B cell (primary cell): ENCODE data around the gene SLC24A3. TPM values are rescaled to one million over a fixed set of nuclear protein-coding genes. Genes with fewer than 3 reads are reported as not detected.

Experiments
- ATAC-seq: fragments of 200-7000 bp; cut with Tn5 transposase; one replicate; pipeline ENCODE4 v1.10.0; 2021; ENCODE audit warnings: low read depth, mild to moderate bottlenecking, moderate number of reproducible peaks, moderate library complexity
- CTCF ChIA-PET: fragments of 350-600 bp; sonication (Branson Sonifier 250); formaldehyde crosslinking; loops from one replicate; lab custom pipeline; 2021; ENCODE audit warnings: antibody characterized with exemption, inconsistent platforms; lab: Charles Lee
- POLR2A ChIA-PET: fragments of 350-600 bp; sonication (Branson Sonifier 250); formaldehyde crosslinking; loops from one replicate; lab custom pipeline; 2021; ENCODE audit warnings: antibody characterized with exemption; lab: Charles Lee
- DNase-seq: peaks from one replicate; pipeline ENCODE4 v3.0.0; 2013
- H2AFZ ChIP-seq: 2 replicates; pipeline ENCODE4 v1.6.1; 2012; ENCODE audit warnings: mild to moderate bottlenecking, low read depth, low read length; ENCODE audit not compliant: insufficient read depth, poor library complexity, severe bottlenecking
- H3K27ac ChIP-seq, 2 donors: 1 replicate in 1 of 2; 2 replicates in 1 of 2; pipeline ENCODE4 v1.5.1; 2012 to 2013; ENCODE audit warnings: low read length in 2 of 2, mild to moderate bottlenecking in 2 of 2, moderate library complexity in 1 of 2
- H3K27me3 ChIP-seq, 4 experiments: fragments of 200-600 bp in 1 of 4; sonication (generic) in 1 of 4; replicated peaks in 1 of 4; 1 replicate in 2 of 4; 2 replicates in 2 of 4; pipeline versions ENCODE4 v1.6.1 to v1.7.0; 2013 to 2016; ENCODE audit warnings: low read length in 3 of 4, mild to moderate bottlenecking in 2 of 4, mixed read lengths in 1 of 4, moderate library complexity in 1 of 4; ENCODE audit not compliant: insufficient read depth in 4 of 4, control insufficient read depth in 3 of 4; ENCODE audit errors: control extremely low read depth in 1 of 4
- H3K36me3 ChIP-seq, 2 experiments: replicated peaks in 1 of 2; 1 replicate in 1 of 2; 2 replicates in 1 of 2; pipeline versions ENCODE4 v1.6.1 to v1.7.1; 2013; ENCODE audit warnings: low read length in 1 of 2; ENCODE audit not compliant: insufficient read depth in 2 of 2, control insufficient read depth in 1 of 2; ENCODE audit errors: control extremely low read depth in 1 of 2, extremely low read depth in 1 of 2
- H3K4me1 ChIP-seq, 2 donors: fragments of 200-600 bp in 1 of 2; sonication (generic) in 1 of 2; 1 replicate in 1 of 2; 2 replicates in 1 of 2; pipeline versions ENCODE4 v1.5.1 to v1.6.1; 2013 to 2017; ENCODE audit warnings: low read length in 2 of 2; ENCODE audit not compliant: control insufficient read depth in 2 of 2, insufficient read depth in 2 of 2
- H3K4me2 ChIP-seq: replicated peaks from 2 replicates; pipeline ENCODE3; 2012; ENCODE audit warnings: mild to moderate bottlenecking, low read depth, low read length; ENCODE audit not compliant: poor library complexity, severe bottlenecking
- H3K4me3 ChIP-seq, 5 experiments: fragments of 200-600 bp in 1 of 5; sonication (generic) in 1 of 5; 1 replicate in 3 of 5; 2 replicates in 2 of 5; pipeline versions ENCODE4 v1.5.1 to v1.7.0; 2011 to 2016; ENCODE audit warnings: low read length in 4 of 5, mild to moderate bottlenecking in 4 of 5, low read depth in 2 of 5, control low read depth in 1 of 5, moderate library complexity in 1 of 5; ENCODE audit not compliant: insufficient read depth in 1 of 5; ENCODE audit errors: control extremely low read depth in 1 of 5, extremely low read depth in 1 of 5
- H3K79me2 ChIP-seq: fragments of 200-600 bp; sonication (generic); one replicate; pipeline ENCODE4 v1.6.0; 2016; ENCODE audit warnings: low read length; ENCODE audit not compliant: control insufficient read depth, insufficient read depth
- H3K9ac ChIP-seq: fragments of 200-600 bp; sonication (generic); 2 replicates; pipeline ENCODE4 v1.6.1; 2017; ENCODE audit warnings: mild to moderate bottlenecking, low read length, moderate library complexity
- H3K9me3 ChIP-seq, 3 donors: one replicate each; pipeline versions ENCODE4 v1.6.1 to v1.7.1; 2013; ENCODE audit warnings: low read length in 2 of 3; ENCODE audit not compliant: control insufficient read depth in 2 of 3, insufficient read depth in 1 of 3; ENCODE audit errors: control extremely low read depth in 1 of 3
- H4K20me1 ChIP-seq: 2 replicates; pipeline ENCODE4 v1.6.0; 2012; ENCODE audit warnings: mild to moderate bottlenecking, low read length; ENCODE audit not compliant: insufficient read depth, control insufficient read depth, poor library complexity, severe bottlenecking
- H3K27ac Mint-ChIP-seq: one replicate; pipeline ENCODE4 v1.8.0; 2021; ENCODE audit warnings: mixed read lengths
- H3K27me3 Mint-ChIP-seq: one replicate; pipeline ENCODE4 v1.8.0; 2021; ENCODE audit warnings: mixed read lengths
- H3K4me1 Mint-ChIP-seq: one replicate; pipeline ENCODE4 v1.8.0; 2021; ENCODE audit warnings: mixed read lengths
- H3K4me3 Mint-ChIP-seq: one replicate; pipeline ENCODE4 v1.8.0; 2021; ENCODE audit warnings: mixed read lengths
- H3K9me3 Mint-ChIP-seq: one replicate; pipeline ENCODE4 v1.8.0; 2022; ENCODE audit warnings: mixed read lengths; ENCODE audit not compliant: insufficient read depth
- CTCF ChIP-seq: fragments of 200-600 bp; IDR thresholded peaks from one replicate; pipeline ENCODE4 v1.8.0; 2022; ENCODE audit warnings: antibody characterized with exemption, mild to moderate bottlenecking
- EZH2 ChIP-seq: IDR thresholded peaks from 2 replicates; pipeline ENCODE4 v1.6.1; 2012; ENCODE audit warnings: borderline replicate concordance, low read depth, mild to moderate bottlenecking, moderate library complexity, low read length; ENCODE audit not compliant: insufficient read depth, poor library complexity, severe bottlenecking
- WGBS: methylation state at CpG from one replicate; pipeline ENCODE4 v1.1.5; 2013; ENCODE audit warnings: missing lambda C conversion rate; ENCODE audit not compliant: insufficient coverage; 5-methylcytosine and 5-hydroxymethylcytosine counted together
- intact Hi-C: fragments of 100-400 bp; cut with micrococcal nuclease; formaldehyde crosslinking; loops from one replicate; pipeline ENCODE4 v1.10.0; 2022
- polyA plus RNA-seq: library from polyadenylated mRNA; depleted of rRNA; stranded (reverse); fragments of >200 nt; gene quantifications from 2 replicates; pipeline ENCODE4 v1.2.3, GENCODE V29; 2012
- total RNA-seq, 2 donors: library from RNA; stranded (reverse); fragments of 120-200 nt in 1 of 2; gene quantifications; 1 replicate in 1 of 2; 2 replicates in 1 of 2; pipeline versions ENCODE4 v1.2.3 to v1.2.4, GENCODE V29; 2013 to 2022

SLC24A3 gene
- total and polyA plus RNA-seq, 2 donors (not counting 1 experiment from before 2014, with no cell fraction given): not detected

GRCh38 chr20:19289451-19289850 lies 77.0 kb downstream of the SLC24A3 start:
- no peaks in the 10 kb centered on the region for H3K9me3 Mint-ChIP-seq
- no peak overlapping the region for H3K9ac ChIP-seq
- POLR2A ChIA-PET: no interaction called here
- H4K20me1 ChIP-seq: no peaks in the 10 kb centered on the region
- no peaks in the 10 kb centered on the region for H3K4me1 Mint-ChIP-seq
- H3K9me3 ChIP-seq: no peaks in the 10 kb centered on the region
- no peaks in the 10 kb centered on the region for H3K36me3 ChIP-seq
- H3K79me2 ChIP-seq: no peaks in the 10 kb centered on the region
- DNase-seq (no peak), ATAC-seq (no peak)
- no peak overlapping the region for H3K27ac Mint-ChIP-seq
- H3K4me3 ChIP-seq: no peak overlapping the region
- TF ChIP-seq CTCF (no peak), EZH2 (no peak)
- no peak overlapping the region for H3K4me3 Mint-ChIP-seq
- H2AFZ ChIP-seq: no peak overlapping the region
- H3K4me1 ChIP-seq: no peaks in the 10 kb centered on the region
- H3K27me3 ChIP-seq: no peaks in the 10 kb centered on the region
- H3K4me2 ChIP-seq: no peak overlapping the region
- H3K27ac ChIP-seq: no peak overlapping the region
- intact Hi-C loops: no loop called here
- CTCF ChIA-PET: no interaction called here
- no peaks in the 10 kb centered on the region for H3K27me3 Mint-ChIP-seq
- 100% methylated on average over 4 of the region's 4 CpGs for WGBS

- Mint-ChIP-seq H3K4me1 (no peaks in the 10 kb centered on the region), H3K27ac (no peak overlapping the region), H3K27me3 (no peaks in the 10 kb centered on the region), H3K9me3 (no peaks in the 10 kb centered on the region), H3K4me3 (no peak overlapping the region)
- DNase-seq: no peak
- Histone ChIP-seq H3K27me3 (no peaks in the 10 kb centered on the region), H4K20me1 (no peaks in the 10 kb centered on the region), H3K9ac (no peak overlapping the region), H3K4me3 (no peak overlapping the region), H3K36me3 (no peaks in the 10 kb centered on the region), H3K9me3 (no peaks in the 10 kb centered on the region), H2AFZ (no peak overlapping the region), H3K4me1 (no peaks in the 10 kb centered on the region), H3K4me2 (no peak overlapping the region), H3K27ac (no peak overlapping the region), H3K79me2 (no peaks in the 10 kb centered on the region)
- intact Hi-C loops: no loop called here
- no peak for ATAC-seq
- WGBS: 96% methylated on average over 7 of the region's 11 CpGs
- no peak for TF ChIP-seq EZH2
- TF ChIP-seq CTCF: no peak
- POLR2A ChIA-PET: no interaction called here
- CTCF ChIA-PET: no interaction called here
Observed at GRCh38 chr20:19291024-19291817, 78.8 kb downstream of the SLC24A3 start.
